GM19193 (cell line): ENCODE data around the gene ABCA3.

Experiments
- POLR2A ChIP-seq: IDR thresholded peaks from 4 replicates; pipeline ENCODE4 v1.6.1; 2011; ENCODE audit not compliant: insufficient read depth, insufficient read length; ENCODE audit errors: extremely low read depth

ABCA3 gene

DNA sequence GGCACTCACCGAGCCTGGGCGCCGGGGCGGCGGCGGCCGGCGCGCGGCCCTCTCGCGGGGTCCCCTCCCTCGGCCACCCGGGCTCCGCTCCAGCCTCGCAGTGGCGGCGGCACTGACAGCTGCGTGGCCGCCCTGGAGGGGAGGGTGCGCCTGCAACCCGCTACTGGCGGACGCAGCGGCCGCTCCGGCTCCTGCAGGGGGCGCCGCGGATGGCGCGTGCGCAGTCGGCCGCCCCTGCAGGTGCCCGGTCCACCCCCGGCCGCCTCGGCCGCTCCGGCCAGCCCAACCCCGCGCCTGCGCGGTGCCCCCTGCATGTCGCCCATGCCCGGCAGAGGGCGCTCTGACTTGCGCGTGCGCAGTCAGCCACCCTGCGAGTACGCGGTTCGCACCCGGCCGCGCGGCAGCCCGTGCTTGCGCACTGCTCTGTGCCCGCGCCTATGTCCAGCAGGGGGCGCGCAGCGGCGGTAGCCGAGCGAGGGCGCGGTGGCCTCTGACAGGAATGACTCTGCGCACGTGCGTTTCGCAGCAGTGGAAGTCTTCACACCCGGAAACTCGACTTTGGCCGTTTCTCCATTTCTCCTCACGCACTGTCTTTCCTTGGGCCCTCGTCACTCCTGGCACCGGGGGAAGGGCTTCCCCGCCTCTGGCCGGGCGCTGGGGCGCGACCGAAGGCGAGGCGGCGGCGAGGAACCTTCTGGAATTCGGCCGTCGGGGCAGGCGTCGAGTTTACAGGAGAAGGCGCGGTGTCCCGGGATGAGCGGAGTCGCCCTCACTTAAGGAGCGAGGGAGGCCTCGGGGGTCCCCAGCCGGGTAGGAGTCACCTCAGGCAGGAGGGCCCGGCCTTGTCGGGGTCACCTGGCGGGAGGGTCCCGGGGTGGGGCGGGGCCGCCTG is at the start of gene ABCA3:
Gene ABCA3, minus strand, starts transcription at position 165 of the 892 bp plus-strand sequence. CDS start 14,262 bp downstream, outside the sequence.
- peak; percentile 46 for TF ChIP-seq POLR2A

- TF ChIP-seq POLR2A, result no peak
Observed at GRCh38 chr16:2388875-2389433, 48.4 kb upstream of the ABCA3 start.

- TF ChIP-seq POLR2A, result no peak
Observed at GRCh38 chr16:2388139-2388874, 47.8 kb upstream of the ABCA3 start.

- TF ChIP-seq POLR2A, result no peak
Observed at GRCh38 chr16:2386990-2387389, 46.5 kb upstream of the ABCA3 start.

- TF ChIP-seq POLR2A, result no peak
Observed at GRCh38 chr16:2385190-2385836, 44.8 kb upstream of the ABCA3 start.

DNA sequence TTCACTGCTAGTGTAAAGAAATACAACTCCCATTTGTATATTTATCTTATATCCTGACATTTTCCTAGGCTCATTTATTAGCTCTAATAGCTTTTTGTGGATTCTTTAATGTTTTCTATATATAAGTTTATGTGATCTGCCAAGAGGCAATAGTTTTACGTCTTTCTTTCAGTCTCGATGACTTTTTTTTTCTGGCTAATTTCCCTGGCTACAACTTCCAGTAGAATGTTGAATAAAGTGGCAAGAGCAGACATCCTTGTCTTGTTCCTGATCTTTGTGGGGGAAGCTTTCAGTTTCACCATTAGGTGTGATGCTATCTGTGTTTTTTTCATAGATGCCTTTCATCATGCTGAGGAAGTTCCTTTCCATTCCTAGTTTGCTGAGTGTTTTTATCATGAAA is 43.9 kb upstream of the ABCA3 start:
- no peak for TF ChIP-seq POLR2A

- no peak for TF ChIP-seq POLR2A
Observed at GRCh38 chr16:2383501-2383900, 43.0 kb upstream of the ABCA3 start.

GRCh38 chr16:2374644-2375043 is 34.1 kb upstream of the ABCA3 start:
- TF ChIP-seq POLR2A, result no peak

DNA sequence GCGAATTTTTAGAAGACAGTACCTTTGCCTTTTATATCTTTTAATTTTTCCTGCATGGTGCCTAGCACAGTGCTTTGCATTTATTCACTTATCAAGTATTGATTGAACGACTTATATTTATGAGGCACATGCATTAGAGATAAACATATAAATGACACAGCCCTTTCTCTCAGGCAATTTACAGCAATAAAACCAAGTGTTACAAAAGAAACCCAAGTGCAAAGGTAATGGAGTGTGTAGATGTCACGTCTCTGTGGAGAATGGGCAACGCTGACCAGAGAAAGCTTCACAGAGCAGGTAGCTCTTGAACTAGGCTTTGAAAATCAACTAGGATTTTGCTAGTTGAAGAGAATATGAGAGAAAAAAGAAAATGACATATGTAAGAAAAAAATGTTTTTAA is 32.6 kb upstream of the ABCA3 start:
- no peak for TF ChIP-seq POLR2A

DNA sequence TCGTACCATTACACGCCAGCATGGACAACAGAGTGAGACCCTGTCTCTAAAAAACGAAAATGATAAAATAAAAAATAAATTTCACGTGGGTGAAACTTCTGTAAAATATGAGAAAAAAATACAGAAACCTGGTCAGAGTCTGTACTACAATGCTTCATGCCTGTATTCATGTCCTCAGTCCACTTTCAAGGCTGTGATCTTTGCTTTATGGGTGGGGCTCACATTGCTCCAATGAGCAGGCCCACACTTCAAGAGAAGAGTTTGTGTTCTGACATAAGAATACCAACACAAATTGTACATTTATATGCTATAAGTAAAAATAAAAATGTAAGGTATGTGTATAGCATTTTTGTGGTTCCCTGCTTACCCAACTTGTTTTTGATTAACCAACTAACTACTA is 32.2 kb upstream of the ABCA3 start:
- no peak for TF ChIP-seq POLR2A

- TF ChIP-seq POLR2A, result no peak
Observed at GRCh38 chr16:2371421-2371820, 30.9 kb upstream of the ABCA3 start.

- no peak for TF ChIP-seq POLR2A
Observed at GRCh38 chr16:2370721-2371120, 30.2 kb upstream of the ABCA3 start.

DNA sequence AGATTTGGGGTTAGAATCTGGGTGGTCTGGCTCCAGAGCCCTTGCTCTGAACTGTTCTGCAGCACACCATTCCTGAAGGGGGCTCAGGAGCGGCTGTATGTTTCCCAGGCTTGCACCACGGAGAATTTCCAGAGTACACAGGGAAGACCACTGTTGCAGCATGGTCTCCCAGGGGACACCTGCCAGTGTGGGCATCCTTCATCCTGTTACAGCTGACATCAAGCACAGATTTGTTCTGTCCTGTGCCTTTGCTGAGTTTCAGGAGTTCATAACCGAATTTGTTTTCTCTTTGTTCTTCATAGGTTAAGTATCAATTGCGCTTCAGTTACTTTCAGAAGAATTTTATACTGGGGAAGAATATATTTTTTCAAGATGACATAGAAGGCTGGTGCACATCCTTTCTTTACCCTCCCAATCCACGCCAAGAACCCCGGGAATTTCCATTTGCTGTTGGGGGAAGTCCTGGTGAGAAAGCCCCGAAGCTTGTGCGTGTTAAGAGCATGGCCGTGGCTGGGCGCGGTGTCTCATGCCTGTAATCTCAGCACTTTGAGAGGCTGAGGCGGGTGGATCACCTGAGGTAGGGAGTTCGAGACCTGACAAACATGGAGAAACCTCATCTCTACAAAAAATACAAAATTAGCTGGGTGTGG is 26.3 kb upstream of the ABCA3 start:
- TF ChIP-seq POLR2A, result no peak

- TF ChIP-seq POLR2A, result no peak
Observed at GRCh38 chr16:2365397-2366294, 25.1 kb upstream of the ABCA3 start.

GRCh38 chr16:2364638-2365210 is 24.2 kb upstream of the ABCA3 start:
- no peak for TF ChIP-seq POLR2A
